ENCODE measurements around the gene POLR1G. TPM values are rescaled to one million over a fixed set of nuclear protein-coding genes. Genes with fewer than 3 reads are reported as not detected.
A peak's percentile ranks its signal among the peaks of the same experiment; 100 is the strongest.

POLR1G gene
- total RNA-seq, 1 donor: 10.5 TPM

DNA sequence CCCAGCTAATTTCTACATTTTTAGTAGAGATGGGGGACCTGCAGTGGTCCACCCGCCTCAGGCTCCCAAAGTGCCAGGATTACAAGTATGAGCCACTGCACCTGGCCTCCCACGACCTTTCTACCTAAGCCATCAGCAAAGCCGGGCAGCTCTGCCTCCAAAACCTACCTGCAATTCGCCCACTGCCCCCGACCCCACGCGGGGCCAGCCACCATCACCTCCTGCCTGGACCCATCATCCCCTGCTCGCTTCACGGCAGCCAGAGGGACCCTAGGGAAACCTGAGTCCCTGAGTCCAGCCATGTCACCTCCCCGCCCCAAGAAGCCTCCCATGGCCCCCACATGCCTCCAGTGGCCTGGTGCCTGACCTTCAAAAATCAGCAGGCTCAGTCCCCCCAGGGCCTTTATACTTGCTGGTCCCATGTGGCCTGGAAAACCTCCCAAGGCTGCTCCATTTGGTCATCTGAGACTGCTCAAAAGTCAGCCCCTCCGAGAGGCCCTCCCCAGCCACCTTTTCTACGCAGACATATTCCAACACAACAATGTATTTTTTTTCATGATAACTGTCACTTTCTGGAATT lies 48.1 kb upstream of the POLR1G start:
- peaks cover 33% of the 10 kb centered on the region for H4K20me1 ChIP-seq (ENCODE audit: insufficient read depth, low read length)
- no peak overlapping the region for H3K4me2 ChIP-seq (ENCODE audit: insufficient read depth, low read length)
- TF ChIP-seq, protein P1, sequence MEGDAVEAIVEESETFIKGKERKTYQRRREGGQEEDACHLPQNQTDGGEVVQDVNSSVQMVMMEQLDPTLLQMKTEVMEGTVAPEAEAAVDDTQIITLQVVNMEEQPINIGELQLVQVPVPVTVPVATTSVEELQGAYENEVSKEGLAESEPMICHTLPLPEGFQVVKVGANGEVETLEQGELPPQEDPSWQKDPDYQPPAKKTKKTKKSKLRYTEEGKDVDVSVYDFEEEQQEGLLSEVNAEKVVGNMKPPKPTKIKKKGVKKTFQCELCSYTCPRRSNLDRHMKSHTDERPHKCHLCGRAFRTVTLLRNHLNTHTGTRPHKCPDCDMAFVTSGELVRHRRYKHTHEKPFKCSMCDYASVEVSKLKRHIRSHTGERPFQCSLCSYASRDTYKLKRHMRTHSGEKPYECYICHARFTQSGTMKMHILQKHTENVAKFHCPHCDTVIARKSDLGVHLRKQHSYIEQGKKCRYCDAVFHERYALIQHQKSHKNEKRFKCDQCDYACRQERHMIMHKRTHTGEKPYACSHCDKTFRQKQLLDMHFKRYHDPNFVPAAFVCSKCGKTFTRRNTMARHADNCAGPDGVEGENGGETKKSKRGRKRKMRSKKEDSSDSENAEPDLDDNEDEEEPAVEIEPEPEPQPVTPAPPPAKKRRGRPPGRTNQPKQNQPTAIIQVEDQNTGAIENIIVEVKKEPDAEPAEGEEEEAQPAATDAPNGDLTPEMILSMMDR (IDR thresholded peaks at IDR 0.05; ENCODE audit: extremely low read depth, low read depth, low read length): no peak
- H3K36me3 ChIP-seq (ENCODE audit: insufficient read depth, low read length): peaks cover 81% of the 10 kb centered on the region
- peaks cover 3% of the 10 kb centered on the region for H3K79me2 ChIP-seq (ENCODE audit: insufficient read depth, low read length)
- DNase-seq (ENCODE audit: insufficient read length, low spot score, missing footprints): peak; percentile 83
- no peaks in the 10 kb centered on the region for H3K27me3 ChIP-seq (ENCODE audit: insufficient read depth, low read length)
- no peaks in the 10 kb centered on the region for H3K4me1 ChIP-seq (ENCODE audit: insufficient read depth, low read length)
- H3K4me3 ChIP-seq (ENCODE audit: insufficient read depth, low read length): no peak overlapping the region
- no peaks in the 10 kb centered on the region for H3K9me3 ChIP-seq (ENCODE audit: low read depth, low read length)
- no peak overlapping the region for H2AFZ ChIP-seq (ENCODE audit: low read length)
- H3K27ac ChIP-seq (ENCODE audit: low read depth, low read length): no peak overlapping the region

DNA sequence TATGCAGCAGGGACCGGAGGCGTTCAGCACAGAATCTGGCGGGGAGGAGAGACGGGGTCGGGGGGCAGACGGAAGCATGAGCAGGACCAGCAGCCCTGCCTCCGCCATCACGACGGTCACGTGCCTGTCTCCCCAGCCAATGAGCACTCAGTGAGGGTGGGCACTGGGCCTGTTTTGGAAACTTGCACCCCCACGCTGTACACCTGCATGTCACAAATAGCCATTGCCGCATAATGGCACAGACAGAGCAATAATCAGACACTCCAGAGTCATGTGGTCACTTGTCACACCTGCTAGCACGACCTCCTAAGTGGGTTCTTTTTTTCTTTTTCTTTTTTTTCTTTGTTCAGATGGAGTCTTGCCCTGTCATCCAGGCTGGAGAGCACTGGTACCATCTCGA lies 44.8 kb upstream of the POLR1G start:
- no peak overlapping the region for H3K27ac ChIP-seq (ENCODE audit: low read depth, low read length)
- H3K27me3 ChIP-seq (ENCODE audit: insufficient read depth, low read length): no peaks in the 10 kb centered on the region
- no peak overlapping the region for H2AFZ ChIP-seq (ENCODE audit: low read length)
- H3K79me2 ChIP-seq (ENCODE audit: insufficient read depth, low read length): peaks cover 8% of the 10 kb centered on the region
- peaks cover 73% of the 10 kb centered on the region for H3K36me3 ChIP-seq (ENCODE audit: insufficient read depth, low read length)
- no peak overlapping the region for H3K4me3 ChIP-seq (ENCODE audit: insufficient read depth, low read length)
- no peak overlapping the region for H3K4me2 ChIP-seq (ENCODE audit: insufficient read depth, low read length)
- peak; percentile 78 for DNase-seq (ENCODE audit: insufficient read length, low spot score, missing footprints)
- peaks cover 21% of the 10 kb centered on the region for H4K20me1 ChIP-seq (ENCODE audit: insufficient read depth, low read length)
- no peaks in the 10 kb centered on the region for H3K4me1 ChIP-seq (ENCODE audit: insufficient read depth, low read length)
- TF ChIP-seq, protein P1 (IDR thresholded peaks at IDR 0.05; ENCODE audit: extremely low read depth, low read depth, low read length): no peak
- H3K9me3 ChIP-seq (ENCODE audit: low read depth, low read length): no peaks in the 10 kb centered on the region

DNA sequence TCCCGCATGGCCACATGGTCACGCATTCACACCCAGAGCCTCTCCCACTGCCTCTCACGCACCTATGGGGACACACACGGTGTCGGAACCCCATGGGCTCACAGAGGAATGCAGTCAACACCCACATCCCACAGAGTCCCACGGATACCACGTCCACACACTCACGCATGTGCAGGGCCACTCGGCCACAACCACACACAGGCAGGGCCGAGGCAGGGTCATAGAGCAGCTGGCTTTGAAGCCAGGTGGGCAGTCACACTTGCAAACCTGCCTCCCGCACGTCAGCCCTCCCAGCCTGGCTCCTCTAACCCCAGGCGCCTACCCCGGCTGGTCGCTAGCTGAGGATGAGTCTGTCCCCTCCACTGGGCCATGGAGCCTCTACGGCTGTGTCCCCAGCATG lies 44.2 kb upstream of the POLR1G start:
- no peak overlapping the region for H3K27ac ChIP-seq (ENCODE audit: low read depth, low read length)
- H3K4me1 ChIP-seq (ENCODE audit: insufficient read depth, low read length): no peaks in the 10 kb centered on the region
- H3K4me2 ChIP-seq (ENCODE audit: insufficient read depth, low read length): no peak overlapping the region
- H3K27me3 ChIP-seq (ENCODE audit: insufficient read depth, low read length): no peaks in the 10 kb centered on the region
- TF ChIP-seq, protein P1 (IDR thresholded peaks at IDR 0.05; ENCODE audit: extremely low read depth, low read depth, low read length): no peak
- H3K9me3 ChIP-seq (ENCODE audit: low read depth, low read length): no peaks in the 10 kb centered on the region
- peaks cover 16% of the 10 kb centered on the region for H4K20me1 ChIP-seq (ENCODE audit: insufficient read depth, low read length)
- peaks cover 66% of the 10 kb centered on the region for H3K36me3 ChIP-seq (ENCODE audit: insufficient read depth, low read length)
- peaks cover 8% of the 10 kb centered on the region for H3K79me2 ChIP-seq (ENCODE audit: insufficient read depth, low read length)
- no peak overlapping the region for H2AFZ ChIP-seq (ENCODE audit: low read length)
- no peak overlapping the region for H3K4me3 ChIP-seq (ENCODE audit: insufficient read depth, low read length)
- peak; percentile 70 for DNase-seq (ENCODE audit: insufficient read length, low spot score, missing footprints)

DNA sequence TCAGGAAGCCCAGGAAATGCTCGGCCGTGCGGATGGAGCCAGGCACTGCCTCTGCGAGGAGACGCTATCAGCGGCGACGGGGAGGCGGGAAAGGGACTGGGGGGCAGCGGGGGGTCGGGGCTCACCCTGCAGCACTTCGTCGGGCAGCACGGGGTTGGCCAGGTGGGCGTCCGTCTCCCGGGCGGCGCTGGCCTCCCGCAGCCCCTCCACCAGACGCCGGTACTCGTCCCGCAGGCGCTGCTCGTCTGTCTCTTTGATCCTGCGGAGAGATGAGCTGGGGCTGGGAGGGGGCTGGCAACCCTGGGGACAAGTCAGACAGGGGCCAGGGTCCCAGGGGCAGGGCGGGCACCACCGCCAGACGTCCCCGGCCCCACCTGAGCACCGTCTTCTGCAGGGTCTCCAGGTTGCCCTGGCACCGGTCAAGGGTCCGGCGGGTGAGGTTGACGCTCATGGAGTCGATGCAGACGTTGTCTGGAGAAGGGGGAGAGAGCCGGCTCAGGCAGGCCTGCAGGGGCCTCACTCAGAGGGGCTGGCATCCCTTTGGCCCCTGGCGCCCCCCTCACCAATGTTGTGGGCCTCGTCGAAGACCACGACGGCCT lies 42.5 kb upstream of the POLR1G start:
- DNase-seq (ENCODE audit: insufficient read length, low spot score, missing footprints): peak; percentile 51
- Histone ChIP-seq H3K27me3 (ENCODE audit: insufficient read depth, low read length) (no peaks in the 10 kb centered on the region), H3K36me3 (ENCODE audit: insufficient read depth, low read length) (peaks cover 57% of the 10 kb centered on the region), H3K4me3 (ENCODE audit: insufficient read depth, low read length) (no peak overlapping the region), H3K4me2 (ENCODE audit: insufficient read depth, low read length) (no peak overlapping the region), H4K20me1 (ENCODE audit: insufficient read depth, low read length) (peaks cover 16% of the 10 kb centered on the region), H3K79me2 (ENCODE audit: insufficient read depth, low read length) (peaks cover 19% of the 10 kb centered on the region), H3K27ac (ENCODE audit: low read depth, low read length) (no peak overlapping the region), H3K9me3 (ENCODE audit: low read depth, low read length) (no peaks in the 10 kb centered on the region), H2AFZ (ENCODE audit: low read length) (no peak overlapping the region), H3K4me1 (ENCODE audit: insufficient read depth, low read length) (peaks cover 2% of the 10 kb centered on the region)
- TF ChIP-seq, protein P1 (IDR thresholded peaks at IDR 0.05; ENCODE audit: extremely low read depth, low read depth, low read length): no peak
